ENCODE data around the gene TMEM131.

GRCh38 chr2:98043101-98043500, 47.4 kb upstream of the TMEM131 start:
- TF ChIP-seq CTCF (conservative IDR thresholded peaks at IDR 0.05) (no peak), EZH2 (IDR thresholded peaks at IDR 0.05; ENCODE audit: low read depth) (no peak)

Data from PC-9 (cell line).